Mucosa of stomach (tissue), 1 donor: ENCODE measurements around the gene RNF123.
A peak's percentile ranks its signal among the peaks of the same experiment; 100 is the strongest.

ENCODE experiments used
- H3K27me3 ChIP-seq: one replicate; pipeline ENCODE4 v1.7.0; 2013; ENCODE audit warnings: mild to moderate bottlenecking, low read length; ENCODE audit not compliant: control insufficient read depth, insufficient read depth
- H3K36me3 ChIP-seq: one replicate; pipeline ENCODE4 v1.7.0; 2013; ENCODE audit warnings: low read length; ENCODE audit not compliant: control insufficient read depth, insufficient read depth
- H3K4me1 ChIP-seq: one replicate; pipeline ENCODE4 v1.7.0; 2013; ENCODE audit warnings: mild to moderate bottlenecking, low read length; ENCODE audit not compliant: control insufficient read depth, insufficient read depth
- H3K4me3 ChIP-seq: one replicate; pipeline ENCODE4 v1.7.0; 2013; ENCODE audit warnings: low read length
- H3K9ac ChIP-seq: one replicate; pipeline ENCODE4 v1.7.0; 2013; ENCODE audit warnings: mild to moderate bottlenecking, low read length, moderate library complexity
- H3K9me3 ChIP-seq: one replicate; pipeline ENCODE4 v1.7.0; 2013; ENCODE audit warnings: mild to moderate bottlenecking, low read length, moderate library complexity; ENCODE audit not compliant: control insufficient read depth
- donor health status: Pancreatic carcinoma.

The RNF123 gene

GRCh38 chr3:49754536-49754935 is 65.2 kb downstream of the RNF123 start:
- H3K4me1 ChIP-seq: peaks cover 10% of the 10 kb centered on the region
- no peaks in the 10 kb centered on the region for H3K9me3 ChIP-seq
- no peak overlapping the region for H3K9ac ChIP-seq
- no peaks in the 10 kb centered on the region for H3K27me3 ChIP-seq
- peaks cover 5% of the 10 kb centered on the region for H3K36me3 ChIP-seq
- H3K4me3 ChIP-seq: no peak overlapping the region

GRCh38 chr3:49756036-49756435 is 66.7 kb downstream of the RNF123 start:
- Histone ChIP-seq H3K4me3 (no peak overlapping the region), H3K4me1 (peaks cover 6% of the 10 kb centered on the region)

GRCh38 chr3:49757197-49757596 is 67.8 kb downstream of the RNF123 start:
- H3K27me3 ChIP-seq: no peaks in the 10 kb centered on the region
- H3K9ac ChIP-seq: no peak overlapping the region
- H3K36me3 ChIP-seq: peaks cover 5% of the 10 kb centered on the region
- H3K9me3 ChIP-seq: no peaks in the 10 kb centered on the region
- H3K4me3 ChIP-seq: no peak overlapping the region
- peaks cover 4% of the 10 kb centered on the region for H3K4me1 ChIP-seq

More at GRCh38 chr3:49756036-49756435, 66.7 kb downstream of the RNF123 start:
- Histone ChIP-seq H3K9ac (peak overlapping the region; percentile 15), H3K27me3 (no peaks in the 10 kb centered on the region), H3K36me3 (peaks cover 5% of the 10 kb centered on the region), H3K9me3 (no peaks in the 10 kb centered on the region)

DNA sequence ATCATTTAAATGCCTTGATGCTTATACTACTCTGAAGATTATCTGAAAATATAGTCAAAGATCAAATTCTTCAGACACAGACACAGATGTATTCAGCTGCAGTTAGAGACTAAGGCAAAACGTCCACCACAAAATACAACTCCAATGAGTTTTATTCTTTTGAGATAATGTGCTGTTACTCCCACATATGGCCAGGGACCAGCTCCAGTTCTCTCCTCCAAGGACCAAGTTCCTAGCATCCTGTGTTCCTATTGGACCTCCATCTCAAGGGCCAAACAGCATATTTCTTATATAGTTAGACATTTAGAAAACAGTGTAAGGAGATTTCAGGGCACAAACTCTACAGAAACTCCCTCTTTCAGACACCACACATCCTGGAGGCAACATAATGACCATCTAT is 69.9 kb downstream of the RNF123 start:
- Histone ChIP-seq H3K9ac (no peak overlapping the region), H3K36me3 (peaks cover 5% of the 10 kb centered on the region)

GRCh38 chr3:49761661-49762060 is 72.3 kb downstream of the RNF123 start:
- Histone ChIP-seq H3K9me3 (no peaks in the 10 kb centered on the region), H3K36me3 (no peaks in the 10 kb centered on the region), H3K4me1 (peaks cover 4% of the 10 kb centered on the region), H3K9ac (no peak overlapping the region), H3K4me3 (no peak overlapping the region), H3K27me3 (no peaks in the 10 kb centered on the region)

More for the DNA sequence above, 69.9 kb downstream of the RNF123 start:
- Histone ChIP-seq H3K9me3 (no peaks in the 10 kb centered on the region), H3K27me3 (no peaks in the 10 kb centered on the region), H3K4me1 (peaks cover 4% of the 10 kb centered on the region), H3K4me3 (no peak overlapping the region)

GRCh38 chr3:49763981-49764380 is 74.6 kb downstream of the RNF123 start:
- Histone ChIP-seq H3K9me3 (no peaks in the 10 kb centered on the region), H3K27me3 (no peaks in the 10 kb centered on the region), H3K36me3 (no peaks in the 10 kb centered on the region), H3K4me3 (no peak overlapping the region), H3K9ac (no peak overlapping the region), H3K4me1 (no peaks in the 10 kb centered on the region)

DNA sequence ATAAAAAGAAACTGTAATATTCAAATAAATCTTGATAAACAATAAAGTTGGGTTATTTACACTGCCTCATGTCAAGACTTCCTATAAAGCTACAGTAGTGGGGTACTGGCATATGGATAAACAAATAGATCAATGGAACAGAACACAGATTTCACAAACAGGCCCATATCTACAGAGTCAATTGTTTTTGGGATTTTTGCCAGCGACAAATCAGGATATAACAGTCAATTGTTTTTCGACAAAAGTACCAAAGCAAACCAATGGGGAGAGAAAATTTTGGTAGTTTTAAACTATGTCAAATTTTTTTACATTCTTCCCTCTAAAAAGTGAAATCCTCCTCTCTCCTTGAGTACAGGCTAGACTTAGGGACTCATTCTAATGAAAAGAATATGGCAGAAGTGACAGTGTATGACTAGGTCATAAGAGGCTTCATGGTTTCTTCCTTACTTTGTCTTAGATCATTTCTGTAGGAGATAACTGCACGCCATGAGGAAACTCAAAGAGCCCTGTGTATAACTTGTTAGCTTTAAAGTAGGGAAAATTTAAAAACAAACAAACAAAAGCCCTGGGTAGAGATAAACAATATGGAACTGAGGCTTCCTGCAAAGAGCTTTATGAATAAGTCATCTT is 80.0 kb downstream of the RNF123 start:
- Histone ChIP-seq H3K4me1 (no peaks in the 10 kb centered on the region), H3K9ac (no peak overlapping the region), H3K4me3 (no peak overlapping the region), H3K36me3 (no peaks in the 10 kb centered on the region), H3K27me3 (no peaks in the 10 kb centered on the region), H3K9me3 (no peaks in the 10 kb centered on the region)

GRCh38 chr3:49769926-49770325 is 80.6 kb downstream of the RNF123 start:
- no peak overlapping the region for H3K4me3 ChIP-seq
- H3K27me3 ChIP-seq: no peaks in the 10 kb centered on the region
- H3K9ac ChIP-seq: no peak overlapping the region
- H3K4me1 ChIP-seq: no peaks in the 10 kb centered on the region
- H3K36me3 ChIP-seq: no peaks in the 10 kb centered on the region
- no peaks in the 10 kb centered on the region for H3K9me3 ChIP-seq
